Mesenteric fat pad (tissue), 1 donor: ENCODE measurements around the gene DIP2A. TPM values are rescaled to one million over a fixed set of nuclear protein-coding genes. Genes with fewer than 3 reads are reported as not detected.

ENCODE experiments used
- DNase-seq: peaks from one replicate; pipeline ENCODE4 v3.0.0-alpha.2; 2020; ENCODE audit warnings: low spot score
- total RNA-seq: library from RNA; stranded (reverse); fragmentation: NEBNext Ultra II Directional; extraction: Animal tissue kit (Norgen Biotek cat#: 25700); gene quantifications from one replicate; pipeline ENCODE4 v1.2.1, GENCODE V29; 2021
- donor health status: DM: yes; HTN: yes; CAD: no.

The DIP2A gene
- total RNA-seq, 1 donor from 2014 or later: 33.9 TPM

DNA sequence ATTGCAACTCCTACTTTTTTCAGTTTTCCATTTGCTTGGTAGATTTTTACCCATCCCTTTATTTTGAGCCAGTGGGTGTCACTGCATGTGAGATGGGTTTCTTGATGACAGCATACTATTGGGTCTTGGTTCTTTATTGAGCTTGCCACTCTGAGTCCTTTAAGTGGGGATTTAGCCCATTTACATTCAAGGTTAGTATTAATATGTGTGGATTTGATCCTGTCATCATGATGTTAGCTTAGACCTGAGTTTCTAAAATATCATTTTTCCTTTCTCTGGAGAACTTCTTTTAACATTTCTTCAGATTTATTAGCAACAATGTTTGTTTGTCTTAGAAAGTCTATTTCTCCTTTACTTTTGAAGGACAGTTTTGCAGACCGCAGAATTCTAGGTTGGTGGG lies 158.0 kb downstream of the DIP2A start:
- no peak for DNase-seq

- DNase-seq: no peak
Observed at GRCh38 chr21:46617267-46618051, 158.8 kb downstream of the DIP2A start.

GRCh38 chr21:46618738-46619379 lies 160.2 kb downstream of the DIP2A start:
- no peak for DNase-seq

Other genes starting within 250 kb of the DIP2A start
- 81.3 TPM for gene LSS, start 230.1 kb upstream of the DIP2A start, total RNA-seq
- gene MCM3AP, start 173.3 kb upstream of the DIP2A start, total RNA-seq: 89.8 TPM
- 11.1 TPM for gene YBEY, start 172.5 kb upstream of the DIP2A start, total RNA-seq
- 0.96 TPM for gene C21orf58, start 135.0 kb upstream of the DIP2A start, total RNA-seq
- 29.4 TPM for gene PCNT, start 134.7 kb upstream of the DIP2A start, total RNA-seq
- gene S100B, start 146.2 kb downstream of the DIP2A start, total RNA-seq: 102 TPM
- gene PRMT2, start 176.8 kb downstream of the DIP2A start, total RNA-seq: 84.6 TPM